Mesodermal cell (in vitro differentiated cells): Measurements from ENCODE around the gene CENPVL2. TPM values are rescaled to one million over a fixed set of nuclear protein-coding genes. Genes with fewer than 3 reads are reported as not detected.
"Not testable (repeated sequence)": the region's sequence is repeated elsewhere in the genome, so short reads cannot be mapped to it uniquely, and the experiment has no call there.

Source experiments
- H3K27ac ChIP-seq: 2 replicates; pipeline ENCODE4 v1.7.0; 2013; ENCODE audit warnings: mild to moderate bottlenecking, low read depth, low read length, moderate library complexity; ENCODE audit not compliant: severe bottlenecking
- H3K36me3 ChIP-seq: 2 replicates; pipeline ENCODE4 v1.7.1; 2013; ENCODE audit warnings: mild to moderate bottlenecking, low read length, moderate library complexity; ENCODE audit not compliant: control insufficient read depth, insufficient read depth
- H3K4me1 ChIP-seq: one replicate; pipeline ENCODE4 v1.7.1; 2013; ENCODE audit warnings: mild to moderate bottlenecking, low read length; ENCODE audit not compliant: insufficient read depth, control insufficient read depth, poor library complexity, severe bottlenecking
- H3K4me3 ChIP-seq: 2 replicates; pipeline ENCODE4 v1.7.0; 2013; ENCODE audit warnings: low read length, control low read depth, mild to moderate bottlenecking; ENCODE audit not compliant: insufficient read depth, poor library complexity, severe bottlenecking; ENCODE audit errors: extremely low read depth
- H3K9me3 ChIP-seq: 2 replicates; pipeline ENCODE4 v1.7.1; 2013; ENCODE audit warnings: mild to moderate bottlenecking, low read length, moderate library complexity; ENCODE audit not compliant: control insufficient read depth
- WGBS, 2 experiments: methylation state at CpG; one replicate each; pipeline ENCODE4 v1.1.5; 2013; ENCODE audit warnings: missing lambda C conversion rate in 2 of 2; ENCODE audit not compliant: insufficient coverage in 2 of 2; 5-methylcytosine and 5-hydroxymethylcytosine counted together
- polyA plus RNA-seq, 2 experiments: library from polyadenylated mRNA; stranded (reverse); fragments of 50-300 nt; gene quantifications; one replicate each; pipeline ENCODE4 v1.2.3, GENCODE V29; 2013

Gene CENPVL2
- 0.55 TPM for polyA plus RNA-seq (2013, experiment 1 of 2)
- polyA plus RNA-seq (2013, experiment 2 of 2), result 0.30 TPM

DNA sequence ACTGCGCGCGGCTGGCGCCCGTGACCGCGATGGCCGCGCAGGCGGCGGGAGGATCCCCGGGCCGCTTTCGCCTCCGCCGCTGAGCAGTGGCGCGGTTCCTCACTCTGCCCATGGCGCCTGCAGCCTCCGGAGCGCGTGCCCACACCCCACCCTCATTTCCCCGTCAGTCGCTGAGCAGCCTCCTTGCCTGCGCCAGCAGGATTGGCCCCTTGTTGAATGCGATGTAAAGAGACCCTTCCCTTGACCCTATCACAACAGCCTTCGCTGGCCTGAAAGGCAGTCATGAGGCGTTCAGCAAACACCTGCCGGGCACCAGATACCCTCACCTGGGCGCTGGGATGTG, at the start of gene CENPVL2:
Gene CENPVL2, minus strand, starts transcription at position 112 of the 343 bp plus-strand sequence. Its CDS starts 0 bp downstream, at position 112.
- H3K36me3 ChIP-seq, H3K9me3 ChIP-seq, H3K4me3 ChIP-seq, H3K27ac ChIP-seq, H3K4me1 ChIP-seq: not testable (repeated sequence)
- no CpG with 5 or more reads among the region's 30 CpGs for WGBS, 2 experiments

DNA sequence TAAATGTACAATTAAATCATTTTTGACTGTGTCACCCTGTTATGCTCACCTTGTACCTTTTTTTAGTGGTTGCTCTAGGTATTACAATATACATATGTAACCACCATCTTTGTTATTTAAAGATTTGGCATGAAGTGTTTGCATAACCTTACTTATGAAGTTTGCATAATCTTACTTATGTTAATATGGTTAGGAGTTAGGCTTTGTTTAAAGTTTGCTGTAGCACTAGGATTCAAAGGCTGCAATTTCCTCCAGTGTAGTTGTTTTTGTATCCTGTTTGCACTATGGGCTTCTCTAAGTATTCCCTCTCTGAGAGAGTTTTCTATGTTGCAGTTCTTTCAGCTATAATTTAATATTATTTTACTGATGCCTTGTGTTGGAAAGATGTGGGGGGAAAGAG, 45.6 kb upstream of the CENPVL2 start:
- no peak overlapping the region for H3K27ac ChIP-seq
- H3K4me3 ChIP-seq, result no peak overlapping the region
- no peaks in the 10 kb centered on the region for H3K36me3 ChIP-seq
- H3K4me1 ChIP-seq, result no peaks in the 10 kb centered on the region
- H3K9me3 ChIP-seq, result no peaks in the 10 kb centered on the region

DNA sequence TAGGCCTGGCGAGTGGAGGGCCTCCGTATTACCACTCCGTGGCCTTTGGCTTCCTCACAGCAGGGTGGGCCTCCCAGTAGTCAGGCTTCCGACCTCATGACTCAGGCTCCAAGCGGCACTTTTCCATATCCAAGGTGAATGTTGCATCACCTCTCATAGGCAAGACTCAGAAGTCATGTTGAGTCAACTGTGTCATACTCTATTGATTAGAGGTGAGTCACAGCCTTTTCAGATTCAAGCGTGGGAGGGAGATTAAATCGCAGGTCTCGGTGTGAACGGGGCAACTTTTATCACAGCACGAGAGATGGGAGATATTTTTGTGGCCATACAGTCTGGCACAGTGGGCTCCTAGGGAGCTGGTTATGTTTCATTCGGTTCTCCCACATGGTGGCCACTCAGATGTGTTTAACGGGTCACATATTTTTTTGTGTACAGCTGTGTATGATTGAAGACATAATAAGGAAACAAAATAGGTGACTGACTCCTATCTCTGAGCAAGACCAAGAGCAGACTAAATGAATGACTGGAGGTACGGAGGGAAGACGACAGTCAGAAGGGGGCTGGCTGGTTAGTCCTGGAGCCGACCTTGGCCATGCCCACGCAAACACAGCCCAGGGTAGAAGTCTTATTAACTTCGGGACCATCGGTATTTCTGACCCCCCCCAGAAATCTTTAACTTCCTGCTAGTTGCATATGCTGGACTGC, 30.5 kb upstream of the CENPVL2 start:
- H3K9me3 ChIP-seq, H3K4me3 ChIP-seq, H3K36me3 ChIP-seq, H3K27ac ChIP-seq, H3K4me1 ChIP-seq: not testable (repeated sequence)
- WGBS, 2 experiments, result no CpG with 5 or more reads among the region's 18 CpGs

DNA sequence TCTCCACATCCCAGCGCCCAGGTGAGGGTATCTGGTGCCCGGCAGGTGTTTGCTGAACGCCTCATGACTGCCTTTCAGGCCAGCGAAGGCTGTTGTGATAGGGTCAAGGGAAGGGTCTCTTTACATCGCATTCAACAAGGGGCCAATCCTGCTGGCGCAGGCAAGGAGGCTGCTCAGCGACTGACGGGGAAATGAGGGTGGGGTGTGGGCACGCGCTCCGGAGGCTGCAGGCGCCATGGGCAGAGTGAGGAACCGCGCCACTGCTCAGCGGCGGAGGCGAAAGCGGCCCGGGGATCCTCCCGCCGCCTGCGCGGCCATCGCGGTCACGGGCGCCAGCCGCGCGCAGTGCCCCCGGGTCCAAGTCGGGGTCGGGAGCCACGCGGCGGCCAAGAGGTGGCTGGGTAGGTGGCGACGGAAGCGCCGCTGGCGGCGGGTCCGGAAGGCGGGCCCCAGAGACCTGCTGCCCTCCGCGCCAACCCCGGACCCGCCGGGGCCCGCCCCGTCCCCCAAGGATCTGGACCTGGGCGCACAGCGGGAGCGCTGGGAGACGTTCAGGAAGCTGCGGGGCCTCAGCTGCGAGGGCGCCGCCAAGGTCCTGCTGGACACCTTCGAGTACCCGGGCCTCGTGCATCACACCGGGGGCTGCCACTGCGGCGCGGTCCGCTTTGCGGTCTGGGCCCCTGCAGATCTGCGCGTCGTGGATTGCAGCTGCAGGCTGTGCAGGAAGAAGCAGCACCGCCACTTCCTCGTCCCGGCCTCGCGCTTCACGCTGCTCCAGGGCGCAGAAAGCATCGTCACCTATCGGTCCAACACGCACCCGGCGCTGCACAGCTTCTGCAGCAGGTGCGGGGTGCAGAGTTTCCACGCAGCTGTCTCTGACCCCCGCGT, 27.9 kb upstream of the CENPVL2 start, which contains the start of gene CENPVL1:
Gene CENPVL1, plus strand, starts transcription at position 236 of the 888 bp plus-strand sequence. Its CDS starts 0 bp downstream, at position 236.
- H3K4me1 ChIP-seq, H3K4me3 ChIP-seq, H3K36me3 ChIP-seq, H3K27ac ChIP-seq, H3K9me3 ChIP-seq: not testable (repeated sequence)
- no CpG with 5 or more reads among the region's 87 CpGs for WGBS, 2 experiments

DNA sequence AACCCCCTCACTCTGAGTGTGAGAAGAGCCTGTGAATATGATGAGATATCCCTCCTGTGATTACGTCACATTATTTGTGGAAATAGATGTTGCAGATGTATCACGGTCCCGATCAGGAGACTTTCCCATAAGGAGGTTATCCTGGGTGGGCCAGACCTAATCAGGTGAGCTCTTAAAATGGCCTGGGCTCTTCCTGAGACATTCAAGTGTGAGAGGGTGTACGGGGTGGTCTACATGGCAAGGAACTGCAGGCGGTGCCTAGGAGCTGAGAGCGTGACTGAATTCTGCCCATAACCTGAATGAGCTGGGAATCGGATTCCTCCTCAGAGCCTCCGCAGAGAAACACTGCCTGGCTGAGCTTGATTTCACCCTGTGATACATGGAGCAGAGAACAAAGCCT, 14.8 kb upstream of the CENPVL2 start:
- H3K27ac ChIP-seq, result no peak overlapping the region
- no peaks in the 10 kb centered on the region for H3K9me3 ChIP-seq
- no peak overlapping the region for H3K4me3 ChIP-seq
- H3K36me3 ChIP-seq, result no peaks in the 10 kb centered on the region
- H3K4me1 ChIP-seq, result no peaks in the 10 kb centered on the region
- 96 to 100% methylated on average over 2 to 4 of the region's 8 CpGs for WGBS, 2 experiments

DNA sequence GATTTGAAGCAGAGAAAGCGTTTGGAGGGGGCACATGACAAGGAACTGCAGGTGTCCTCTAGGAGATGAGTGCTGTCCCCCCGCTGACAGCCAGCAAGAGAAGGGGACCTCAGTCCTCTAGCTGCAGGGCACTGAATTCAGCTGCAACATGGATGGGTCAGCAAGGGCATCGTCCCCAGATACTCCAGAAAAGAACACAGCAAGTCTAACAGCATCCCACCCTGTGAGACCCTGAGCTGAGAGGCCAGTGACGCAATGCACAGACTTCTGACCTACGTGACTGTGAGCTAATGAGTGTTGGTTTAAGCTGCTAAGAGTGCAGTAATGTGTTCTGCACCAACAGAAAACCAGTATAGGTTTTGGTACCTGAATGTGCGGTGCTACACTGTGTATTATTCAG, 11.6 kb upstream of the CENPVL2 start:
- Histone ChIP-seq H3K9me3 (no peaks in the 10 kb centered on the region), H3K4me1 (no peaks in the 10 kb centered on the region), H3K27ac (no peak overlapping the region), H3K36me3 (no peaks in the 10 kb centered on the region), H3K4me3 (no peak overlapping the region)
- 90% methylated on average over 4 of the region's 6 CpGs; no CpG with 5 or more reads in 1 of the 2 experiments for WGBS, 2 experiments

DNA sequence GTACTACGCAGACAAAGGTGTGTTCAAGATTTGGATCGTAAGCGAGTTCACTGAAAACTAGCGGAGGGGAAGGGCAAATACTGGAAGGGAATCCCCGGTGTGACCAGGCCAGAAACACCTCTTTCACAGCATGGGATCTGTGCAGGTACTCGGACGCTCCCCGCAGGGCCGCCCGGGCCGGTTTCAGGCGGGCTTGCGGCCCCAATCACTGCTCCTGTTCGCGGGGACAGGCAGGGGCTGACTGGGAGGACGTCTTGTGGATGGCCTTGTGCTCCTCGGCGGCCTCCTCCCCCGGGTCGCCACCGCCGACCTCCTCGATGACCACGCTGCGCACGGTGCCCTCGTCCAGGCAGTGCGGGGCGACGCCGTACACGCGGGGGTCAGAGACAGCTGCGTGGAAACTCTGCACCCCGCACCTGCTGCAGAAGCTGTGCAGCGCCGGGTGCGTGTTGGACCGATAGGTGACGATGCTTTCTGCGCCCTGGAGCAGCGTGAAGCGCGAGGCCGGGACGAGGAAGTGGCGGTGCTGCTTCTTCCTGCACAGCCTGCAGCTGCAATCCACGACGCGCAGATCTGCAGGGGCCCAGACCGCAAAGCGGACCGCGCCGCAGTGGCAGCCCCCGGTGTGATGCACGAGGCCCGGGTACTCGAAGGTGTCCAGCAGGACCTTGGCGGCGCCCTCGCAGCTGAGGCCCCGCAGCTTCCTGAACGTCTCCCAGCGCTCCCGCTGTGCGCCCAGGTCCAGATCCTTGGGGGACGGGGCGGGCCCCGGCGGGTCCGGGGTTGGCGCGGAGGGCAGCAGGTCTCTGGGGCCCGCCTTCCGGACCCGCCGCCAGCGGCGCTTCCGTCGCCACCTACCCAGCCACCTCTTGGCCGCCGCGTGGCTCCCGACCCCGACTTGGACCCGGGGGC, 567 bp downstream of the CENPVL2 start:
- not testable (repeated sequence) for H3K36me3 ChIP-seq, H3K27ac ChIP-seq, H3K4me1 ChIP-seq, H3K4me3 ChIP-seq, H3K9me3 ChIP-seq
- no CpG with 5 or more reads among the region's 88 CpGs for WGBS, 2 experiments

DNA sequence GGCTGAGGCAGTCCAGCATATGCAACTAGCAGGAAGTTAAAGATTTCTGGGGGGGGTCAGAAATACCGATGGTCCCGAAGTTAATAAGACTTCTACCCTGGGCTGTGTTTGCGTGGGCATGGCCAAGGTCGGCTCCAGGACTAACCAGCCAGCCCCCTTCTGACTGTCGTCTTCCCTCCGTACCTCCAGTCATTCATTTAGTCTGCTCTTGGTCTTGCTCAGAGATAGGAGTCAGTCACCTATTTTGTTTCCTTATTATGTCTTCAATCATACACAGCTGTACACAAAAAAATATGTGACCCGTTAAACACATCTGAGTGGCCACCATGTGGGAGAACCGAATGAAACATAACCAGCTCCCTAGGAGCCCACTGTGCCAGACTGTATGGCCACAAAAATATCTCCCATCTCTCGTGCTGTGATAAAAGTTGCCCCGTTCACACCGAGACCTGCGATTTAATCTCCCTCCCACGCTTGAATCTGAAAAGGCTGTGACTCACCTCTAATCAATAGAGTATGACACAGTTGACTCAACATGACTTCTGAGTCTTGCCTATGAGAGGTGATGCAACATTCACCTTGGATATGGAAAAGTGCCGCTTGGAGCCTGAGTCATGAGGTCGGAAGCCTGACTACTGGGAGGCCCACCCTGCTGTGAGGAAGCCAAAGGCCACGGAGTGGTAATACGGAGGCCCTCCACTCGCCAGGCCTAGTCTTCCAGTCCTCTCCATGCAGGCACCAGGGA, 2.8 kb downstream of the CENPVL2 start:
- H3K9me3 ChIP-seq, H3K4me3 ChIP-seq, H3K4me1 ChIP-seq, H3K36me3 ChIP-seq, H3K27ac ChIP-seq: not testable (repeated sequence)
- no CpG with 5 or more reads among the region's 18 CpGs for WGBS, 2 experiments

DNA sequence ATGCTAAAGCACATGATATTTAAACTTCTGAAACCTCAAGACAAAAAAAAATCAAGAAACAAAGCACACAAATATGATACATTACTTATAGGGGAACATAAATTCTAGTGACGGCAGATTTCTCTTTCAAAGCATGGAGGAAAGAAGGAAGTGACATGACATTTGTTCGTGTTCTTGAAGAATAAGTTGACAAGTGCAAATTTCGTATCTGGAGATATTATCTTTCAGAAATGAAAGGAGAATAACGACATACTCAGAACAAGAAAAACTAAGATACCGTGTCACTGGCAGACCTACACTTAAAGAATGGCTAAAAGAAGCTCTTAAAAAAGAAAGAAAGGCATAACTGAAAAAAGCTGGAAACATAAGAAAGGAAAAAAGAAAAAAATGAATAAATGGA, 16.6 kb downstream of the CENPVL2 start:
- Histone ChIP-seq H3K4me3 (no peak overlapping the region), H3K4me1 (no peaks in the 10 kb centered on the region), H3K9me3 (no peaks in the 10 kb centered on the region), H3K27ac (no peak overlapping the region), H3K36me3 (no peaks in the 10 kb centered on the region)
- no CpG with 5 or more reads among the region's 5 CpGs for WGBS, 2 experiments

DNA sequence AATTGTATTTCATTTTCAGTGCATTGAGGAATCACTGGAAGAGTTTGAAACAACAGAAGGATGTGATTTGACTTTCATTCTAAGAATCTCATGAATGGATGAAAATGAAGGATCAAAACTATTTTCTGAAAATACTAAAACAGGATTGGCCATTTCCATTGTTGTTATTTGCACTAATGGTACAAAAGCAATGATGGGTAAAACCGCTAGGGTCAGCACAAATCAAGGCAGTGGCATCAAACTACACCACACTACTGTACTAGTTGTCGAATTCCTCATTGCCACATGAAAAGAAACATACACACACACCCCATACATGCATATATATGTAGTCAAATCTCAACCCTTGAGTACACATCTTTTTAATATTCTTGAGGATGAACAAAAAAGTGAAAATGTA, 39.3 kb downstream of the CENPVL2 start:
- no peaks in the 10 kb centered on the region for H3K36me3 ChIP-seq

More for the DNA sequence above, 39.3 kb downstream of the CENPVL2 start:
- Histone ChIP-seq H3K4me1 (peaks cover under 1% of the 10 kb centered on the region), H3K9me3 (no peaks in the 10 kb centered on the region), H3K4me3 (no peak overlapping the region), H3K27ac (no peak overlapping the region)
- whole genome bisulfite sequencing, 2 experiments, result no CpG with 5 or more reads among the region's 2 CpGs
